ENCODE results near the gene M1AP. TPM values are rescaled to one million over a fixed set of nuclear protein-coding genes. Genes with fewer than 3 reads are reported as not detected.

Gene M1AP
- total RNA-seq, 1 donor from 2014 or later, result 0.24 TPM

DNA sequence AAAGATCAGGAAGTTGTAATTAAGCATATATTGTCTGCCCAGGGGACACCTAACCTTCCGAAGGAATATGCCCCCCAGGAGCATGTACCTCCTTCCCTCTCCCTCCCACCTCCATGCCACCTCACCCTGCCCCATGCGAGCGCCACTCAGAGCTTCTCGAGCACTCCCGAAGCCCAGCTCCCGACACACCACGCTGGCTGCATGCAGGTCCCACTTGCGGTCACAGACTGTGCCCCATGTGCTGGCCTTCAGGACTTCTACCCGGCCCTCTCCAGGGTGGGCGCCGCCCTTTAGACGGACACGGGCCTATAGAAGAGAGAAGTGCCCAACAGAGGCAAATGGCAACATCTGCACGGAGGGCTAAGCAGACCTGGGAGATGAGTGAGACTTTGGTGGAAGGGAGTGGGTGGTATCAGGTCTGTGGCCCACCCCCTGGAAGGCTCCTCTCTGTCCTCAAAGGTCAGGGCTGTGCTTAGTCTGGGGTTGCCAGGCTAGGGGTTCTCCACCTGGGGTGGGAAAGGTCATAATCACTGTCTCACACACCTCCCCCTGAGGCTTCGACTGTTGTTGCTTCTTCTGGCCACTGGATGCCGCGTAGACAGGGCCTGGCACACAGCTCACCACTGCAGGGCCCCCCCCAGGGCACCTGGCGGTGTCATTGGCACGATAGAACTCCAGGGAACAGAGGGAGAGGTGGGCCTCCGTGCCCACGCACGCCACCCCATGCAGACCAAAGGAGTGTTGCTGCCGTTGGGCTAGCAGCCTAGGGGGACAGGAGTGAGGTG lies 111.8 kb downstream of the M1AP start:
- no peaks in the 10 kb centered on the region for H3K27me3 Mint-ChIP-seq
- H3K9me3 Mint-ChIP-seq, result no peaks in the 10 kb centered on the region
- peaks cover 4% of the 10 kb centered on the region for H3K36me3 Mint-ChIP-seq
- no peak overlapping the region for H3K4me3 Mint-ChIP-seq
- no peak for DNase-seq (ENCODE audit: extremely low spot score, unreplicated experiment)
- no peak overlapping the region for H3K27ac Mint-ChIP-seq
- peaks cover 7% of the 10 kb centered on the region for H3K4me1 Mint-ChIP-seq (ENCODE audit: unreplicated experiment)
- TF ChIP-seq, protein P1, sequence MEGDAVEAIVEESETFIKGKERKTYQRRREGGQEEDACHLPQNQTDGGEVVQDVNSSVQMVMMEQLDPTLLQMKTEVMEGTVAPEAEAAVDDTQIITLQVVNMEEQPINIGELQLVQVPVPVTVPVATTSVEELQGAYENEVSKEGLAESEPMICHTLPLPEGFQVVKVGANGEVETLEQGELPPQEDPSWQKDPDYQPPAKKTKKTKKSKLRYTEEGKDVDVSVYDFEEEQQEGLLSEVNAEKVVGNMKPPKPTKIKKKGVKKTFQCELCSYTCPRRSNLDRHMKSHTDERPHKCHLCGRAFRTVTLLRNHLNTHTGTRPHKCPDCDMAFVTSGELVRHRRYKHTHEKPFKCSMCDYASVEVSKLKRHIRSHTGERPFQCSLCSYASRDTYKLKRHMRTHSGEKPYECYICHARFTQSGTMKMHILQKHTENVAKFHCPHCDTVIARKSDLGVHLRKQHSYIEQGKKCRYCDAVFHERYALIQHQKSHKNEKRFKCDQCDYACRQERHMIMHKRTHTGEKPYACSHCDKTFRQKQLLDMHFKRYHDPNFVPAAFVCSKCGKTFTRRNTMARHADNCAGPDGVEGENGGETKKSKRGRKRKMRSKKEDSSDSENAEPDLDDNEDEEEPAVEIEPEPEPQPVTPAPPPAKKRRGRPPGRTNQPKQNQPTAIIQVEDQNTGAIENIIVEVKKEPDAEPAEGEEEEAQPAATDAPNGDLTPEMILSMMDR (conservative IDR thresholded peaks at IDR 0.05), result no peak

DNA sequence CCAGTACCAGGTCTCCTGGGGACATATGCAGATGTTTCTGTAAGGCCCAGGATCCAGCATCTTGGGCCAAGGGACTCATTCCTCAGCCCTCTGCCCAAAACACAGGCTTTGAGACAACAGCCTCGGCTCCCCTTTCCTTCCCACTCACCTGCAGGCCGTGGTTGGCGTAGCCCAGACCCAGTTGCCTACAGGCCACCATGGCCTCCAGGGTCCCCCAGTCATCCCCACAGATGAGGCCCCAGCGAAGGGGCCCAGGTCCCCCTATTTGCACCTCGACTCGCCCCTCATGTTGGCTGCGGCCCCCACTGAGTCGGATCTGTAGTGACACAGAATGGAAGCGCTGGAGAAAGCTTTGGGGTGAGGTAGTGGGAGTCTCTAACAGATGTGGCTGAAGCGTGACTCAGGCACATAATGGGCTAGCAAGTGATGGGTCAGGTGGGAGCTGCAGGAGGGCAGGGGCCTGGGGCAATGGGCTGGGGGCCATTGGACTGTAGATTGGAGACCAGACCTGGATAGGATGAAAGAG lies 112.6 kb downstream of the M1AP start:
- Mint-ChIP-seq H3K9me3 (no peaks in the 10 kb centered on the region), H3K4me1 (ENCODE audit: unreplicated experiment) (peaks cover 15% of the 10 kb centered on the region), H3K27me3 (no peaks in the 10 kb centered on the region), H3K4me3 (no peak overlapping the region), H3K36me3 (peaks cover 4% of the 10 kb centered on the region), H3K27ac (no peak overlapping the region)
- TF ChIP-seq, protein P1 (conservative IDR thresholded peaks at IDR 0.05), result no peak
- DNase-seq (ENCODE audit: extremely low spot score, unreplicated experiment), result no peak

DNA sequence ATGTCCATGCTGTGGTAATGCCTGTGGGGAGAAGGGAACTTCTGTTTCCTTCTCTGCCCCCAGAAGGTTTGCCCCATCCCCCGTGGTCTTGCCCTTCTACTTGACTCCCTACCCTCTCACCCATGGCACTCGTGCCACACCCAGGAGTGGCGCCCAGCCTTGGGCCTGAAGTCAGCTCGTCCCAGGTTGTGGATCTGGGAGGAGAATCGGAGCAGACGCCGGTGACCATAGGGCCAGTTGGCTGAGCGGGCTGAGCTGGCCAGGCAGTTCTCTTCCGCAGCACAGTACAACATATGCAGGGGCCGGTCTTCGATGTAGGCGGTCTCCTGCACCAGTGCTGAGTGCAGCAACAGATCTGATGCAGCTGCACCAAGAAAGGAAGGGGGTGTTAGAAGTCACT lies 113.7 kb downstream of the M1AP start:
- Mint-ChIP-seq H3K9me3 (no peaks in the 10 kb centered on the region), H3K27ac (no peak overlapping the region), H3K4me3 (no peak overlapping the region), H3K27me3 (no peaks in the 10 kb centered on the region), H3K36me3 (peaks cover 4% of the 10 kb centered on the region), H3K4me1 (ENCODE audit: unreplicated experiment) (peaks cover 15% of the 10 kb centered on the region)
- no peak for DNase-seq (ENCODE audit: extremely low spot score, unreplicated experiment)
- TF ChIP-seq, protein P1 (conservative IDR thresholded peaks at IDR 0.05), result no peak

GRCh38 chr2:74533464-74533863 lies 114.7 kb downstream of the M1AP start:
- H3K9me3 Mint-ChIP-seq, result no peaks in the 10 kb centered on the region
- H3K4me3 Mint-ChIP-seq, result no peak overlapping the region
- no peak for DNase-seq (ENCODE audit: extremely low spot score, unreplicated experiment)
- peaks cover 15% of the 10 kb centered on the region for H3K4me1 Mint-ChIP-seq (ENCODE audit: unreplicated experiment)
- H3K27me3 Mint-ChIP-seq, result no peaks in the 10 kb centered on the region
- H3K36me3 Mint-ChIP-seq, result peaks cover 4% of the 10 kb centered on the region
- H3K27ac Mint-ChIP-seq, result no peak overlapping the region
- TF ChIP-seq, protein P1 (conservative IDR thresholded peaks at IDR 0.05), result no peak

DNA sequence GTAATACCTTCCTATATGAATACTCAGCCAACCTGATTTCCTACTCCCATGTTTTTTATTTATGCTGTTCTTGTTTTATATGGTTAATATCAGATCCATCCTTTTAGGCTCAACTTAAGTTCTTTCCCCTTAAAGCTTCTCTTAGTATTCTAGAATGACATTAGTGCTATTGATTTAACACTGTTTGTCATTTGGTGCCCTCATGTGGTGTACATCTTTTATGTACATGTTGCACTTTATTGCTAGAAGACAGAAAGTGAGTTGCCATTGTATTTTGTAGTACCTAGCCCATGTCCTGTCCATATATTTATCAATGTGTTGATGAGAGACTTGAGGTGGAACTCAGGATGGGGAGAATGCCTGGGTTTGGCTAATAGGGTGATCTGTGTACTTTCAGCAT lies 115.9 kb downstream of the M1AP start:
- Mint-ChIP-seq H3K27ac (peak overlapping the region; percentile 1), H3K36me3 (peaks cover 4% of the 10 kb centered on the region), H3K27me3 (no peaks in the 10 kb centered on the region), H3K4me1 (ENCODE audit: unreplicated experiment) (peaks cover 21% of the 10 kb centered on the region), H3K4me3 (peak overlapping the region; percentile 70), H3K9me3 (no peaks in the 10 kb centered on the region)
- DNase-seq (ENCODE audit: extremely low spot score, unreplicated experiment), result no peak
- TF ChIP-seq, protein P1 (conservative IDR thresholded peaks at IDR 0.05), result peak; percentile 54
